HUDEP-2 (cell line): ENCODE results near the gene NAALADL2.
"Not testable (repeated sequence)": the region's sequence is repeated elsewhere in the genome, so short reads cannot be mapped to it uniquely, and the experiment has no call there.

Experiments used
- DNase-seq, 76 experiments: peaks; one replicate each; lab custom pipeline; 2025; ENCODE audit not compliant: unreplicated experiment in 76 of 76; lab: John Stamatoyannopoulos, UW

Gene NAALADL2

DNA sequence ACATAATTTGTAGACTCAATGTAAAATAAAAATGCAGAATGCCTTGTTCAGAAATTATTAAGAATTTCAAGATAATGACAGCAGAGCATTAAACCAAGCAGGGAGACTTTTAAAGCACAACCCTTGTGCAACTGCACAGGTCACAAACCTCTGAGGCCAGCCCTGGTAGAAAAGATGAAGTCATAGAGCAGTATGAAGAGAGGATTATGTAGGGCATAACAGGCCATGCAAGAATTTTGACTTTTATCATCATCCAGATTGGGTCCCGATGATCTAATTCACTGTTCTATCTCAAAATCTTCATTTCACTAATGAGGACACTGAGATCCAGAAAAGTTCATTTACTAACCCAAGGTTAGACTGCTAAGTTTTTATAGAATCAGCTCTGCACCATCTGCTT is 388.5 kb downstream of the NAALADL2 start:
- DNase-seq: no peak

DNA sequence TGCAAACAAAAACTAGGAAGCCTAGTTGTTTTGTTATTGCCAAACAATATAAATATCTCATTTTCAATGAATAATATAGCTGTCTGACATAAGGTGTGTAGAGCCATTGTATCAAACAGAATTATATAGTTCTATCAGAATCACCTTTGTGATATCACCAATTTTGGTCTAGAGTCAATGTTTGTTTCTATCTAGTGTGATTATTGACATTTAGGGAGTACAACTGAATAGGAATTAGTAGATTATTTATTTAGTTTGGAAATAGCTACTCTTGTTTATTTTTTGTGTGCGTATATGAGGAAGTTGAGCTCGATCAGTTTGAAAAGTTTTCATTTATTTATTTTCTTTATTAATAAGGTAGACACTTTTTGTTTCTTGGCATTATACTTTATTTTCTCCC is 389.7 kb downstream of the NAALADL2 start:
- no peak for DNase-seq

DNA sequence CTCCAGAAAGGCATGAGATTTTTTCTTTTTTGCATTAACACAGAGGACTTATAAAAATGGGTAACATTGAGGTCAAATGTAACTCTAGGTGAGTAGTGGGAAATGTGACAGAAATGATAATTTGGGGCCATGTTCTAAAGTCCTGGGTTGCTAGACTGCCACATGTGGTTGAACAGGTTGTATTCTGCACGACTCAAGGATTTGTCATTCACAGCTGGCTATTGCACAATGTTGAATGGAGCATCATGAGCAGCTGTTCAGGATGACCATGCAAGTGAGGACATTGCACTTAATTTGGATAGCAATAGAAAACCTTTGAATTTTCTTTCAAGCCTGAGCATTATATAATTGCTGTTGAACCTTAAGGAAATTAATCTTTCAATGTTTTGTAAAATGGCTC is 396.6 kb downstream of the NAALADL2 start:
- DNase-seq: no peak

DNA sequence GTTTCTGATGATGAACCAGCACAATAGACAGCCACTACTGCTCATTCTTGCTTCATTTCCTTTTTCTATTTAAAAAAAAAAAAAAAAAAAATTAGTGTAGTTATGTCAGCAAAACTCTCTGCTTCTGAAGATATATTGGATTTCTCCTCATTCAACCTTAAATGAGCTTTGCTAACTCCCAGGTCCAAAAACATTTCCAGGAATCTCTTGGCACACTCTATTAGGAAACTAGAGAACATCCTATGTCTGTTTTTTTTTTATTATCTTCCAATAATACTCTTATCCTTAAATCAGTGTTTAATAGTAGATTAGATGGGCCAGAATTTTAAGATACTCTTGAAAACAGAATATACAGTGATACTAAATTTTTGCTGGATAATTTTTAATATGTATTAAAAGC is 398.0 kb downstream of the NAALADL2 start:
- DNase-seq: no peak

DNA sequence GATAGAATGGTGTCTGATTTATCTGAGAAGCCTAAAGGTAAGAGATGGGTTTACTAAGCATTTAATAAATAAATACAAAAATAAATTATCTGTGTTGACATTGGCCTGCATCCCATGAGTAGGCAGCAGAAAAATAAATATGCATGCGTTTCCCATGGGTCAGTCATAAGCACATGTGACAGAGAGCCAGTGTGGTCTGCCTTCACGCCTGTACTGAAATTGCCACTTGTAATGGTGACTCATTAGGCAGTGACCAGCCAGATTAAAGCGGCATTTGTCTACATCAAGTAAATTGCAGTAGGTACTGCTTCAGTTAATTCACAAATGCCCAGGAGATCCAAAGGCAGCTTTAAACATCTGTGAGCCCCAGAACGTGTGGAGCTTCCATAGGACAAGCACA is 399.6 kb downstream of the NAALADL2 start:
- peak in 1 of 76 experiments; percentile 9 for DNase-seq

DNA sequence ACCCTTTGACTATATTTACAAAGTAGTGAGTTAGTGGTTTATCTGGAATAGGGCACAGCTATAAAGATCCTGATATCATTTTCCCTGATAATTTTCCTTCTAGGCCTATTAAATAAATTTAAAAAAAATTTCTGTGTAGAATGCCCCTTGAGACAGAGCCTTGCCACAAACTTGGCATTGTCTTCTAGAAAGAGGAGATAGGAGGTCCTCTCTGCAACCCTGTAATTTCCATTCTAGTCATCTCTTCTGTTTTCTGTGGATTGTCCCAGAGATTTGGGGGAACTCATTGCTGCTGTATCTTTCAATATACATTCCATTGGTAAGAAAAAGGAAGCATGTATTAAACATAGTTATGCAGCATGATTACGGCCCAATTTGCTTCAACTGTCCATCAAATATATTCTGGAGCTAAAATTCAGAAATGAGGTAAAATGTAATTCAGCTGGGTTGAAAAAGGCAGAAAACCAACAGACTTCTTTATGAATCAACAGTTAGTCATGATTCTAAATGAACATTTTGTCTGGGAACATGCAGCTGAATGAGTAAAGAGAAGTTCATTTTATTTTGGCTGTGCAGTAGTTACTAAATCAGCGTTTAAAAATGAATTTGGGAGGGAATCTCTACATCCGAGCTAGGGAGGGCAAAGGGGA is 401.1 kb downstream of the NAALADL2 start:
- DNase-seq: no peak

DNA sequence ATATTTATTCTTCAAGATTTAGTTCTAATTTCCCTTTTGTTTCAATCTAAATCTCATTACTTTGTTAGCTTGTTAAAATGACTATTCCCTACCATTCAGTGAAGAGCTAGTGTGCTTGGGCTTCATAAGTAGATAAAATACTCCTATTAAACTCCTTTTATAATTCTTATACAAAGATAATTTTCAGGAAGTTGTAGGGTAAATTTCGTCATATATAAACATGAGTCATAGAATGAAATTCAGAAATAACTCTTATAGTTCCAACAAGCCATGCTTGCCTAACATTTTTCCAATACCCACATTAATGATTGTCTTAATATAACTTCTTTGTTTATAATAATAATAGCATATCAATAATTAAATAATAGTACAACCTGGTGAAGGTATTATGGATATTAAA is 407.3 kb downstream of the NAALADL2 start:
- no peak for DNase-seq

DNA sequence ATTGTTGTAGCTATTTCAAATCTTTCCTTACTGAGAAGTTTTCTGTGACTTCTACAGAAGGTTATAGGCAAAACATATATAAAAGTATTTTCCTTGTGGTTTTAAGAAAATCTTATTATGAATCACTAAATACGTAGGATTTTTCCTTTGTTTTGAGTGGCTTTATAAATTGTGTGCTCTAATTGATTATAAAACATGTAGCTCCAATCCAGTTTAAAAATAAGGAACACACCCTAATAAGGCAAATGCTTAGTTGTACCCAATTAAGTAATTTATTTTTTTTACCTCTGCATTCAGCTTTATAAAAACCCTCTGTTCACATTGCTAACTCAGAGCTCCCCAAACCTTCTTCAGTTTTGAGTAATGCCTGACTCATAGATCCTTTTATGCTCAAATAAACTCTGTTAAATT is 408.0 kb downstream of the NAALADL2 start:
- DNase-seq: no peak

DNA sequence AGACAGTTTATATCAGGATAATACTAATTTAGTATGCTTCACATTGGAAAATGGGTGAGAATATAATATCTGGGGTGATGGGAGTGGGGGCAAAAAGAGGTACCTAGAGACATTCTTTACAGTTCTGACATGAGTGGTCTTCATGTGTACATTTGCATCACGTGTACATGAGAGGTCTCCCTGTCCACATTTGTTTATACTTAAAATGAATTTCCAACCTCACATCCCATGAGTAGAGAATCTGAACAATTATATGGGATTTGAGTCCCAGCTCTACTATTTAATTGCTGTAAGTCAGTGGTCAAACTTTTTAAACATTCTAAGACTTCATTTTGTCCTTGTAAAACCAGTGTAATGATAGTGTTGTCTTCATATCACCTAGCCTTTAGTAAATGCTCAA is 408.4 kb downstream of the NAALADL2 start:
- DNase-seq: no peak

DNA sequence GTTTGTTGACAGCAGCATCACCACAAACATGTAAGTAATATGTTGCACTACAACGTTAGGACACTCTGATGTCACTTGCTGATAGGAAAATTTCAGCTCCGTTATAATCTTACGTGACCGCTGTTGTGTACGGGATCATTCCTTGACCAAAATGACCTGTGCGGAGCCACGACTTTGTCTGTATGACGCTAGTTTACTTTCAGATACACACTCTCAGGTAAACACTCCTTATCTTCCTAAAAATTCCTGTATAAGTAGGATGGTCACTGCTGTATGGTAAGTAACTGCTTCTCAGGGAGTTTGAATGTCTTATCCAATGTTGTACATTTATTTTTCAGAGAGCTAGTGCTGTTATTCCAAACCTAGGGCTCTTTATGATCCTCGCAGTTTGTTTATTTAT is 410.3 kb downstream of the NAALADL2 start:
- DNase-seq: no peak

DNA sequence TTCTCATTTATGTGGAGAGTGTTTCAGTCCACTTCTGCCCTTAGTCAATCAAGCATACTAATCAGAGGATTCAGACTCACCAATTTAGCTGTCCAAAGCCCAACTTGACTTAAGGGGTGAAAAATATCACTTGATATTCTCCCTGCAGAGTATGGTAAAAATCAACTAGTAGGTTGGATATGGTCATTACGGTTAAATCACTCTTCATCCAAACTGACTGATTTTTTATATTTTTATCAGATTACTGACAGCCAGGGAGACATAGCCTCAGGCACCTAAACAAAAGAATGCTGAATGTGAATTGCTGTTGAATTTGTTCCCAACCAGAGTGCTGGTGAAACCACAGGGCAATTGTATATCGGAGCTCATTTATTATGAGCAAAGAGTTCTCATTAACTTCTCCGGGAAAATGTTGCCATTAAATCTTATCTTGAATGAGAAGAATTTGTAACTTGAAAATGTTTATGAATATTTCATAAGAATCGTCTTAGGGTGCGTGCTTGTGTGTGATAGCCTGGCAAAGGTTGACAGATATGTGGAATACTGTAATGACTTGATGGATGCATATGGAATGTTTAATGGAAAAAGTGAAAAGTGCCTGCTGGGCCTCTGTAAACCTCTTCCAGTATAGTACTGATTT is 411.2 kb downstream of the NAALADL2 start:
- no peak for DNase-seq

DNA sequence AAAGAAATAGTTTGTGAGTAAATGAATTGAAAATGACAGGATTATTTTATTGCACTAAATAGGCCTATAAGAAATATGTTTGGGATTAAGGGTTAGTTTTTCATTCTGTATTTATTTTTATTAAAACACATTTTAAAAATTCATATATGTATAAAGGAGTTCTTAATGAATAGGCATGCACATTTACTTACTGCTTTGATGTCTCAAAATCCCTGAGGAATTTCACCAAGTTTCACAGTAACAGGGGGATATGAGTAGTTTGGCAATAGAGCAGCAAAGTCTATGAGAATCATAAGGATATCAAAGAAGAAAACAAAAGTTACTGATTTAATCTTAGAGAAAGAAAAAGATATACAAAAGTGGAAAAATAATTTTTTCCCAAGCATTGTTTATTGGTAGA is 411.7 kb downstream of the NAALADL2 start:
- DNase-seq: no peak

DNA sequence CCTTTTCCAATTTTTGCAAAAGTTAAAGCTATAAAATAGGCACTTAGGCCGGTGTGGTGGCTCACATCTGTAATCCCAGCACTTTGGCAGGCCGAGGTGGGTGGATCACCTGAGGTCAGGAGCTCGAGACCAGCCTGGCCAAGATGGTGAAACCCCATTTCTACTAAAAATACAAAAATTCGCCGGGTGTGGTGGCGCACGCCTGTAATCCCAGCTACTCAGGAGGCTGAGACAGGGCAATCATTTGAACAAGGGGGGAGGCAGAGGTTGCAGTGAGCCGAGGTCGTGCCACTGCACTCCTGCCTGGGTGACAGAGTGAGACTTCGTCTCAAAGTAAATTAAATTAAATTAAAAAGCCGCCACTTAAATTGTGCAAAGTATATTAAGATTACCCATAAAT is 412.3 kb downstream of the NAALADL2 start:
- not testable (repeated sequence) for DNase-seq

DNA sequence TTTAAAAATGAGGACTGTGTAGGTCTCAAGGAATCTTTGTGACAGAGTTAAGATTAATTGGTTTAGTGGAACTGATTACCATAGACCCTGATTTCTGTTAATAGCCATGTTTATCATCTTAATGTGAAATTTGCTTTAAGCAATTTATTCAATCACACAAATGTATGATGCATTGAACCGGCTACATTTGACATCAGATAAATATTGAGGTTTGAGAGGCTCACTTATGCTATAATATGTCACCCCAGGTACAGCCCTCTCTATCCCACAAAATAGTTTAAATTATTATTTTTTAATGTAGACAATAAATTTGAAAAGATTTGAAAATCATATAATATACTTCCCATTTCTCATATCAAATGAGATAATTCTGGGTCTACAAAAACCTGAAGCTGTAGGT is 413.3 kb downstream of the NAALADL2 start:
- DNase-seq: no peak

DNA sequence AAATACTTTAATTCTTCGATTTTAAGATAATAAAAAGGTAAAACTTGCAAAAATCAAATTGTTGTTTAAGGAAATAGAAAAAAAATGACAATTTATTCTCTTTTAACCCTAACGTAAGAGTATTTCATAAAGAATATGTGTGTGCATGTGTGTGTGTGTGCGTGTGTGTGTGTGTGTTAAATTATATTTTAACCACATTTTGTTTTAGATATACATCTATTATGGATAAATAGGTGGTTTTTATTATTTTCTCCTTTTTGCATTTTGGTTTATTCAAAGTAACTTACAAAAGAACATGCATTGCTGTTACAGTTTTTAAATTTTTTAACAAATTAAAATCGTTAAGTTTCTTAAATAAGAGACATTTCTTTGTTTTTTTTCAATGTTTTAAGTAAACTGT is 414.4 kb downstream of the NAALADL2 start:
- no peak for DNase-seq

DNA sequence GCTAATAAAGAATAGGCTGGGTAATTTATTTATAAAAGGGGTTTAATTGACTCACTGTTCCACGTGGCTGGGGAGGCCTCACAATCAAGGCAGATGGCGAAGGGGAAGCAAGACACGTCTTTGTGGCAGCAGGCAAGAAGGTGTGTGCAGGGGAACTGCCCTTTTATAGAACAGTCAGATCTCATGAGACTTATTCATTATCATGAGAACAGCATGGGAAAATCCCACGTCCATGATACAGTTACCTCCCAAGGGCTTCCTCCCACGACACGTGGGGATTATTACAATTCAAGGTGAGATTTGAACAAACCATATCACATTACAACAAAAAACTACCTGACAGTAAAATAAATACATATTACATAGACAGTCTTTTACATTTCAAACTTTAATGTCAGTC is 414.9 kb downstream of the NAALADL2 start:
- DNase-seq: peak in 1 of 76 experiments; percentile 16

DNA sequence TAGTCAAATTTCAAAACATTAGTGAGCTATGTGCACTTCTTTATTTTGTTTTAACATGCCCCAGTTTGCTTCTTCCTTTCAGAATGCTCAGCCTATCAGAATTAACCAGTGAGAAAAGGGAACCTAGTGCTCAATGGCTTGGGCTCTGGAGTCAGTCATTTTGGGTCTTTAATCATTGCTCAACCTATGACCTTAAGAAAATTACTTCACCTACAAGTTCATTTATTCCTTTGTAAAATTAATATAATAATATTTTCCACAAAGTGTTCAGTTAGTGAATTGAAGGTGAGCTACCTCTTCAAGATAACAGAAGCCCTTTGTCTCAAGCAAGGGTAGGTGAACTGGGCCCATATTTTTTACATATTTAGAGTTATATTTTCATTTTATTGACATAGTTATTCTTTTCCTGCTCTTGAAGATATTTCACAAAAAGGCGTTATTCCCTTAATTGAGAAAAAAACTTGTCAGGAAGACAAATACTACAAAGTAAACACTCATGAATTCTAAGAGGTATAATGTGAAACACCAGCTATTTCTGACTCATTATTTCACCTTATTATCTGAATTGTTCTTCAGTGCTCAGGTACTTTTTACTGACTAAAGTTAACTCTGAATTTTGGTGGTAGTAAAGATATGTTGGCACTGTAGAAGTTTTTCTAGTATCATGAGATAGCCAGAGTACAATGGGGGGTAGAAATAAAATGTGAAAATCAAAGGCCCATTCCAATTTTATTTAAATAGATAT is 415.5 kb downstream of the NAALADL2 start:
- DNase-seq: peak in 1 of 76 experiments; percentile 17

DNA sequence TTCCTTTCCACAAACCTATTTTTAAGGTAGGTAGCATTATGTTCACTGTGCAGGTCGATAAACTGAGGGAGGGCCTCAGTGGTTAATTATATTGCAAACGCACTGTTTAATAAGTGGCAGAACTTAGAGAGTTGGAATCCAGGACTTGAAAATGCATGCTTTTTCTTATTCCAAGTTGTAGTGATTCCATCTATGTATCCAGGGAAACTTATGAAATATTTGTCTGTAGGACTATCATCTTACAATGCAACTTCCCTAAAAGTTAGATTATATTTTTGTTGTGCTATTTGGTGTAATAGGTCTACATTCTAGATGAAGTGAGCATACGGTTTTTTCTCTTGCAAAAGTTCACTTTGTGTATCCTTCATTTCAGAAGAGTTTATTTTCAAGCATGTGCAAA is 419.5 kb downstream of the NAALADL2 start:
- no peak for DNase-seq

DNA sequence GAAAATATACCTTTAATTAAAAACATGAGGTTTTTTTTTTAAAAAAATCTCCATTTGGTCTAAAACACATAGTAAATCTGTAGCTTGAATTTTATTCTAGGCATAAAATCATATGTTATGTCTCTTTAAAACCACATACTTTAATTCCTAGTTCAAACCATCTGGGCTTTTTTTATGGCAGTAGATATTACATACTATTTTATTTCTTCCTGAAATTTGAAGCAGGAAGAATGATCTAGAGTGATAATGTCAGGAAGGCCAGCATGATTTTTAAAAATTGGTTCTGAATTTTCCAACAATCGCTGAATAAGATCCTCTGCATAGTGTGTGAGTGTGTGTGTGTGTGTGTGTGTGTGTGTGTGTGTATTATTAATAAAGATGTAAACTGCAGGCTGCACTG is 420.3 kb downstream of the NAALADL2 start:
- no peak for DNase-seq

DNA sequence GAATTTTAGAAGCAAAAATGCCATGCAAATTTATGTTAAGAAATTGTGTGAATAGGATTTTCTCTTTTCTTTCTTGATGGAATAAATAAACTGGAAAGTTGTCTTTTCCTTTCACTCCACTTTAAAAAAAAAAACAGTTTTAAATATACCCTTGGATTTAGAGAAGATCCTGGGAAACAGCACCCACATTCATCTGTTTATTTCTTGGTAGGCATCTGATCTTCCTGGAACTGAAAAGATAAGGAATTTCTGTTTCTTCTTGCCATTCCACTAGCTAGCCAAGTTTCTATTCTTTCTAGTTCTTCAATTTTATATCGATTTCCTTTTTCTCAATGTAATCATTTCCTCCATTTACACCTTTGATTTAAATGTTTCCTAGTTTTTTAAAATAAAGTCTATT is 420.8 kb downstream of the NAALADL2 start:
- no peak for DNase-seq

DNA sequence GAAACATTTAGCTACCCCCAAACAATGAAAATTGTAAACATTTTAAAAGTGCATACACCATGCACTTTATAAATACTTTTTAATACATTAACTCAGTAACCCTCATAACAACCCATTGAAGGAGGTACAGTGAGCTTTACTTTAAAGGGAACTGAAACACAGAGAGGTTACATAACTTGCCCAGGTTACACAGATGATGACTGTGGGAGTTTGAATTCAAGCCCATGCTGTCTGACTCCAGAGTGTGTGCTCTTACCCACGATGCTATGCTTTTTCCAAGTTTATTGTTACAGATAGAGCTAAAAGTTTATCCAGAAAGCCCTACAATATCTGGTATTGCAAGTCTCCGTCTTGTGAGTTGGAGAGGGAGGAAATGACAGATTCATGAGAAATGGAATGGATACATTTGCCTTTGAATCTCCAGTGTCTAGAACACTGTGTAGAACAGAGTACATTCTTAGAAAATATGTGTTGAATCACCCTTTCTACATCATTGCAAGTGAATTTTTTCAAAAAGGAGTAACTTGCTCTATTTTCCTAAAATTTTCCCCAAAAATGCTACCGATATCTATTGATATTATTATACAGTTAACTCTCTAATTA is 428.3 kb downstream of the NAALADL2 start:
- no peak for DNase-seq

DNA sequence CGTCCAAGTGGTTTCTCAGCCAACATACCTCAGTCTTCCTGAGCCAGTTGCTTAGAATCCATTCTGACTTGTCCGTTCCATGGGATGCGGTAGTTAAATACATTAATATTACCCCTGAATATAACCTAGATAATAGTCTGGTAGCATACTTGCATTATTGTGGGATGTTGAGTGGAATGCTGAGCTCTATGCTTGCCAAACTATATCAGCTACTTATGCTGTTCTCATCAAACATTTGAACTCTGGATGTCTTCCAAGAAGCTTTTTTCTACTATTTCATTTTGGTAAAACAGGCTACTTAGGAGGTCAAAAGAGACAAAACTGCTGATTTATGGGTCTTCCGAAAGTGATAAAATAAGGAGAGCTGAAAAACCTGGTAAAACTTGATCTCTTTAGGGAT is 429.5 kb downstream of the NAALADL2 start:
- DNase-seq: no peak
